Duodenal mucosa (tissue), 2 donors: ENCODE measurements around the gene SMIM35.

Experiments used
- H3K27ac ChIP-seq: one replicate; pipeline ENCODE4 v1.7.0; 2013; ENCODE audit warnings: low read depth, low read length
- H3K27me3 ChIP-seq, 2 donors: one replicate each; pipeline ENCODE4 v1.7.0; 2013; ENCODE audit warnings: low read length in 2 of 2, control low read depth in 1 of 2; ENCODE audit not compliant: insufficient read depth in 2 of 2, control insufficient read depth in 1 of 2
- H3K36me3 ChIP-seq, 2 donors: one replicate each; pipeline ENCODE4 v1.7.0; 2013; ENCODE audit warnings: low read length in 2 of 2, control low read depth in 1 of 2; ENCODE audit not compliant: insufficient read depth in 2 of 2, control insufficient read depth in 1 of 2
- H3K4me1 ChIP-seq, 2 donors: one replicate each; pipeline ENCODE4 v1.7.0; 2013; ENCODE audit warnings: low read length in 2 of 2, control low read depth in 1 of 2; ENCODE audit not compliant: insufficient read depth in 2 of 2, control insufficient read depth in 1 of 2
- H3K4me3 ChIP-seq, 2 donors: one replicate each; pipeline ENCODE4 v1.7.0; 2013; ENCODE audit warnings: low read length in 2 of 2, low read depth in 1 of 2
- H3K9ac ChIP-seq, 2 donors: one replicate each; pipeline ENCODE4 v1.7.0; 2013; ENCODE audit warnings: low read length in 2 of 2, low read depth in 1 of 2
- H3K9me3 ChIP-seq, 2 donors: one replicate each; pipeline ENCODE4 v1.7.0; 2013; ENCODE audit warnings: low read length in 2 of 2, control low read depth in 1 of 2; ENCODE audit not compliant: control insufficient read depth in 1 of 2

The SMIM35 gene

GRCh38 chr11:118059246-118059940 is 27.4 kb downstream of the SMIM35 start:
- Histone ChIP-seq H3K27ac (no peak overlapping the region), H3K36me3 (no peaks in the 10 kb centered on the region), H3K4me1 (no peaks in the 10 kb centered on the region), H3K4me3 (no peak overlapping the region), H3K9me3 (no peaks in the 10 kb centered on the region), H3K9ac (no peak overlapping the region), H3K27me3 (no peaks in the 10 kb centered on the region)

GRCh38 chr11:118058311-118059245 is 28.2 kb downstream of the SMIM35 start:
- Histone ChIP-seq H3K9ac (no peak overlapping the region), H3K4me1 (no peaks in the 10 kb centered on the region), H3K36me3 (no peaks in the 10 kb centered on the region), H3K4me3 (no peak overlapping the region), H3K27me3 (no peaks in the 10 kb centered on the region), H3K27ac (no peak overlapping the region), H3K9me3 (no peaks in the 10 kb centered on the region)

- Histone ChIP-seq H3K9ac (no peak overlapping the region), H3K4me1 (peaks cover 2 to 3% of the 10 kb centered on the region in 2 donors), H3K27me3 (no peaks in the 10 kb centered on the region), H3K27ac (no peak overlapping the region), H3K36me3 (no peaks in the 10 kb centered on the region), H3K4me3 (no peak overlapping the region), H3K9me3 (no peaks in the 10 kb centered on the region)
These were observed 29.3 kb downstream of the SMIM35 start for GRCh38 chr11:118057251-118058145.

- H3K4me3 ChIP-seq: no peak overlapping the region
- H3K9ac ChIP-seq: no peak overlapping the region
- no peaks in the 10 kb centered on the region for H3K27me3 ChIP-seq
- H3K27ac ChIP-seq: no peak overlapping the region
- H3K9me3 ChIP-seq: no peaks in the 10 kb centered on the region
- H3K36me3 ChIP-seq: no peaks in the 10 kb centered on the region
- H3K4me1 ChIP-seq: peaks cover 4 to 9% of the 10 kb centered on the region in 2 donors
These were observed 30.0 kb downstream of the SMIM35 start for GRCh38 chr11:118056806-118057205.

- no peak overlapping the region for H3K4me3 ChIP-seq
- no peak overlapping the region for H3K9ac ChIP-seq
- H3K36me3 ChIP-seq: no peaks in the 10 kb centered on the region
- no peaks in the 10 kb centered on the region for H3K27me3 ChIP-seq
- no peak overlapping the region for H3K27ac ChIP-seq
- H3K4me1 ChIP-seq: peaks cover 9 to 10% of the 10 kb centered on the region in 2 donors
- no peaks in the 10 kb centered on the region for H3K9me3 ChIP-seq
These were observed 30.8 kb downstream of the SMIM35 start for GRCh38 chr11:118055966-118056365.

GRCh38 chr11:118054712-118055640 is 31.8 kb downstream of the SMIM35 start:
- Histone ChIP-seq H3K4me3 (no peak overlapping the region), H3K27me3 (no peaks in the 10 kb centered on the region), H3K9me3 (no peaks in the 10 kb centered on the region), H3K36me3 (no peaks in the 10 kb centered on the region), H3K4me1 (peaks cover 10% of the 10 kb centered on the region in 2 donors), H3K27ac (no peak overlapping the region), H3K9ac (no peak overlapping the region)

GRCh38 chr11:118052581-118053206 is 34.1 kb downstream of the SMIM35 start:
- H3K9ac ChIP-seq: no peak overlapping the region
- H3K27ac ChIP-seq: no peak overlapping the region
- H3K4me1 ChIP-seq: peaks cover 10% of the 10 kb centered on the region in 2 donors
- H3K27me3 ChIP-seq: no peaks in the 10 kb centered on the region
- no peaks in the 10 kb centered on the region for H3K9me3 ChIP-seq
- no peak overlapping the region for H3K4me3 ChIP-seq
- H3K36me3 ChIP-seq: no peaks in the 10 kb centered on the region

- H3K27ac ChIP-seq: no peak overlapping the region
- no peaks in the 10 kb centered on the region for H3K27me3 ChIP-seq
- H3K9me3 ChIP-seq: no peaks in the 10 kb centered on the region
- H3K4me3 ChIP-seq: no peak overlapping the region
- H3K9ac ChIP-seq: no peak overlapping the region
- H3K4me1 ChIP-seq: peaks cover 10% of the 10 kb centered on the region in 2 donors
- no peaks in the 10 kb centered on the region for H3K36me3 ChIP-seq
These were observed 34.9 kb downstream of the SMIM35 start for GRCh38 chr11:118051611-118052461.
